ENCODE measurements around the gene FAM131C.
"Not testable (repeated sequence)": the region's sequence is repeated elsewhere in the genome, so short reads cannot be mapped to it uniquely, and the experiment has no call there.

FAM131C gene

GRCh38 chr1:16073490-16074119 is at the start of gene FAM131C:
FAM131C (minus strand) TSS chr1:16073651; CDS start chr1:16073442, 209 bp downstream.
- FAIRE-seq = no peak

- no peak for FAIRE-seq
These were observed 49.5 kb upstream of the FAM131C start for GRCh38 chr1:16122916-16123315.

GRCh38 chr1:16122350-16122881 is 49.0 kb upstream of the FAM131C start:
- FAIRE-seq = no peak

- FAIRE-seq = no peak
These were observed 47.5 kb upstream of the FAM131C start for GRCh38 chr1:16120940-16121410.

GRCh38 chr1:16120407-16120806 is 47.0 kb upstream of the FAM131C start:
- FAIRE-seq = no peak

GRCh38 chr1:16119926-16120325 is 46.5 kb upstream of the FAM131C start:
- FAIRE-seq = no peak

GRCh38 chr1:16119504-16119903 is 46.1 kb upstream of the FAM131C start:
- no peak for FAIRE-seq

- no peak for FAIRE-seq
These were observed 45.3 kb upstream of the FAM131C start for GRCh38 chr1:16118706-16119105.

GRCh38 chr1:16117936-16118335 is 44.5 kb upstream of the FAM131C start:
- FAIRE-seq = no peak

GRCh38 chr1:16117369-16117768 is 43.9 kb upstream of the FAM131C start:
- FAIRE-seq = no peak

- no peak for FAIRE-seq
These were observed 43.2 kb upstream of the FAM131C start for GRCh38 chr1:16116625-16117024.

- no peak for FAIRE-seq
These were observed 42.6 kb upstream of the FAM131C start for GRCh38 chr1:16116002-16116401.

GRCh38 chr1:16115468-16115983 is 42.1 kb upstream of the FAM131C start:
- no peak for FAIRE-seq

GRCh38 chr1:16114527-16115467 is 41.3 kb upstream of the FAM131C start:
- FAIRE-seq = no peak

- no peak for FAIRE-seq
These were observed 39.4 kb upstream of the FAM131C start for GRCh38 chr1:16112596-16113555.

GRCh38 chr1:16111771-16112595 is 38.5 kb upstream of the FAM131C start:
- FAIRE-seq = no peak

GRCh38 chr1:16110884-16111283 is 37.4 kb upstream of the FAM131C start:
- FAIRE-seq = no peak

GRCh38 chr1:16110456-16110855 is 37.0 kb upstream of the FAM131C start:
- no peak for FAIRE-seq

- no peak for FAIRE-seq
These were observed 36.1 kb upstream of the FAM131C start for GRCh38 chr1:16109571-16109970.

- not testable (repeated sequence) for FAIRE-seq
These were observed 33.6 kb upstream of the FAM131C start for GRCh38 chr1:16107039-16107438.

GRCh38 chr1:16101623-16102022 is 28.2 kb upstream of the FAM131C start:
- FAIRE-seq = no peak
